Ishikawa (cell line): ENCODE data around the gene ABTB2.

ENCODE experiments used
- CEBPB ChIP-seq: IDR thresholded peaks from 2 replicates; pipeline ENCODE4 v1.6.1; 2012
- CREB1 ChIP-seq: IDR thresholded peaks from 2 replicates; pipeline ENCODE4 v1.6.1; 2012; ENCODE audit warnings: low read depth
- EGR1 ChIP-seq: IDR thresholded peaks from 2 replicates; pipeline ENCODE4 v1.6.1; 2012
- EP300 ChIP-seq: IDR thresholded peaks from 2 replicates; pipeline ENCODE4 v1.6.1; 2012; ENCODE audit warnings: borderline replicate concordance
- FOXM1 ChIP-seq: IDR thresholded peaks from 2 replicates; pipeline ENCODE4 v1.6.1; 2012; ENCODE audit warnings: low read depth, borderline replicate concordance
- NFIC ChIP-seq: IDR thresholded peaks from 2 replicates; pipeline ENCODE4 v1.6.1; 2012
- RAD21 ChIP-seq: IDR thresholded peaks from 2 replicates; pipeline ENCODE4 v1.6.1; 2012; ENCODE audit warnings: low read depth
- TAF1 ChIP-seq: IDR thresholded peaks from 2 replicates; pipeline ENCODE4 v1.6.1; 2012; ENCODE audit warnings: low read depth, mild to moderate bottlenecking
- TCF12 ChIP-seq: IDR thresholded peaks from 2 replicates; pipeline ENCODE4 v1.6.1; 2012; ENCODE audit warnings: low read depth
- TEAD4 ChIP-seq: IDR thresholded peaks from 2 replicates; pipeline ENCODE4 v1.6.1; 2012
- USF1 ChIP-seq: IDR thresholded peaks from 2 replicates; pipeline ENCODE4 v1.6.1; 2012
- YY1 ChIP-seq: IDR thresholded peaks from 2 replicates; pipeline ENCODE4 v1.6.1; 2012; ENCODE audit warnings: low read depth
- ZBTB7A ChIP-seq: IDR thresholded peaks from 2 replicates; pipeline ENCODE4 v1.6.1; 2012; ENCODE audit warnings: low read depth
- TF ChIP-seq, protein P1 (sequence below): IDR thresholded peaks from 2 replicates; pipeline ENCODE4 v1.6.1; 2012
- TF ChIP-seq, protein P2 (sequence below): IDR thresholded peaks from 2 replicates; pipeline ENCODE4 v1.6.1; 2012; ENCODE audit warnings: low read depth, mild to moderate bottlenecking

The ABTB2 gene

DNA sequence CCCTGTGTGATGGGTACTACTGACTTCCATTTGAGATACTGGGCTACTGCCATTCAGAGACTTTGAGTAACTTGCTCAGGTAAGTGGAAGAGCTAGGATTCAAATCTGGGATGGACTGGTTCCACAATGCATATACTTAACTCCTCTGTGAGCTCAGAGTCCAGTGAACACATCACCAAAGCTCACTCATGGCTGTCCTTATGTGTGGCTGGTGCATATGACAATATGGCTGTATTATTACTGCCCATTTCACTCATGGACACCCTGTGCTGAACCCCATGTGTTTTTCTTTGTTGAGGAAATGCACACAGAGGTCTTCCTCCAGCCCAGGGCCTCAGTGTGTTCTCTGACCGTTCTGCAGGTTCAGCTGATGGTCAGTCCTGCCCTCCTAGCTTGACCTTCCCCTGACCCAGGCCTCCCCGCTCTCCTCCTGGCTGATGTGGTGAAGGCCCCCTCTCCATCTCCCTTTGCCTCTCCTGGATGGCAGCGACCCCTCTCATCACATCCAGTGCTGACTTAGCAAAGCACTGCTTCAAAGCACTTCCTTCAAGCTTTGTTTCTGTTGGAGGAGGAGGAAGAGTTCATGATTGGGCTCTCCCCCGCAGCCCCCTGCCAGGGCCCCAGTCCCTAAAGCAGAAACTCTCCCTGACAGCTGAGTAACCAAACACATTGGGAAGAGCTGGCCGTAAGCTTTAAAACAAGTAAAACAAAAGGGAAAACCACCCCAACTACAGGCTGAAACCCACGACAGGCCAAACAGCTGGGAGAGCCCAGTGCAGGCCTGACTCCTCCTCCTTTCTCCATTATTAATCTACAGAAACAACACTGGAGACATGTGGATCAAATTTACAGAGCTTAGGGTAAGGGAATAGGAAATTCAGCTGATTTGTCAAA lies 151.2 kb downstream of the ABTB2 start:
- no peak for TF ChIP-seq CREB1
- no peak for TF ChIP-seq YY1
- TF ChIP-seq, protein P1, sequence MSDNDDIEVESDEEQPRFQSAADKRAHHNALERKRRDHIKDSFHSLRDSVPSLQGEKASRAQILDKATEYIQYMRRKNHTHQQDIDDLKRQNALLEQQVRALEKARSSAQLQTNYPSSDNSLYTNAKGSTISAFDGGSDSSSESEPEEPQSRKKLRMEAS: no peak
- TF ChIP-seq ZBTB7A: no peak
- no peak for TF ChIP-seq USF1
- TF ChIP-seq RAD21: no peak
- no peak for TF ChIP-seq NFIC
- TF ChIP-seq EP300: no peak
- TF ChIP-seq CEBPB: no peak
- no peak for TF ChIP-seq TAF1
- TF ChIP-seq FOXM1: no peak
- TF ChIP-seq EGR1: no peak
- TF ChIP-seq TCF12: no peak
- TF ChIP-seq, protein P2, sequence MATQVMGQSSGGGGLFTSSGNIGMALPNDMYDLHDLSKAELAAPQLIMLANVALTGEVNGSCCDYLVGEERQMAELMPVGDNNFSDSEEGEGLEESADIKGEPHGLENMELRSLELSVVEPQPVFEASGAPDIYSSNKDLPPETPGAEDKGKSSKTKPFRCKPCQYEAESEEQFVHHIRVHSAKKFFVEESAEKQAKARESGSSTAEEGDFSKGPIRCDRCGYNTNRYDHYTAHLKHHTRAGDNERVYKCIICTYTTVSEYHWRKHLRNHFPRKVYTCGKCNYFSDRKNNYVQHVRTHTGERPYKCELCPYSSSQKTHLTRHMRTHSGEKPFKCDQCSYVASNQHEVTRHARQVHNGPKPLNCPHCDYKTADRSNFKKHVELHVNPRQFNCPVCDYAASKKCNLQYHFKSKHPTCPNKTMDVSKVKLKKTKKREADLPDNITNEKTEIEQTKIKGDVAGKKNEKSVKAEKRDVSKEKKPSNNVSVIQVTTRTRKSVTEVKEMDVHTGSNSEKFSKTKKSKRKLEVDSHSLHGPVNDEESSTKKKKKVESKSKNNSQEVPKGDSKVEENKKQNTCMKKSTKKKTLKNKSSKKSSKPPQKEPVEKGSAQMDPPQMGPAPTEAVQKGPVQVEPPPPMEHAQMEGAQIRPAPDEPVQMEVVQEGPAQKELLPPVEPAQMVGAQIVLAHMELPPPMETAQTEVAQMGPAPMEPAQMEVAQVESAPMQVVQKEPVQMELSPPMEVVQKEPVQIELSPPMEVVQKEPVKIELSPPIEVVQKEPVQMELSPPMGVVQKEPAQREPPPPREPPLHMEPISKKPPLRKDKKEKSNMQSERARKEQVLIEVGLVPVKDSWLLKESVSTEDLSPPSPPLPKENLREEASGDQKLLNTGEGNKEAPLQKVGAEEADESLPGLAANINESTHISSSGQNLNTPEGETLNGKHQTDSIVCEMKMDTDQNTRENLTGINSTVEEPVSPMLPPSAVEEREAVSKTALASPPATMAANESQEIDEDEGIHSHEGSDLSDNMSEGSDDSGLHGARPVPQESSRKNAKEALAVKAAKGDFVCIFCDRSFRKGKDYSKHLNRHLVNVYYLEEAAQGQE: no peak
- no peak for TF ChIP-seq TEAD4

DNA sequence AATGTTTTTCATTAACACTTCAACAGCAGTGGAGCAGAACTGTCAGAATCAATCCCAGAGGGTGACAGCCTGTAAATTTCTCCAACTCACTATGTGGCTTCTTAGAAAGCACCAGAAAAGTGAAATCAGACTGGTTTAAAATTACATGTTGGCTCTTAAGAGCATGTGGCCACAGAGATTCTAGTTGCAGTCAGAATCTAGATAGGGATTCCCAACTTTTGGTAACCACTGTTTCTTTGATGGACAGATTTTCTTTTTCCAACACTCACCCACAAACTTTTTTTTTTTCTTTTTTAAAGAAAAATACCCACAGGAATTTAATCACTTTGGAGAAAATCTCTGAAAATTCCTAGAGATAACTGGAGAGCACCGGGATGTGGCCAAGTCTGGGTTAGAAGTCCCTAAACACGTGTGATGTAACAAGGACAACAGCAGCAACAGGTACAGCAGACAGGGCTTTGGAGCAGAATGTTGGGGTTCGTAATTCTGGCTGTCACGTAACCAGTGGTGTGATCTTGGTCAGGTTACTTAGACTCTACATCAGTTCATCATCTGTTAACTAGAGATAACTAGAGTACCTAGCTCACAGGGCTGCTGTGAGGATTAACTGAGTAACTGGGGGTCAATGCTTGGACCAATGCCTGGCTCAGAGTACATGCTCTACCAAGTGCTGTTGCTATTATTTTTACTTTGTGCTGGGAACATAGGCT lies 152.3 kb downstream of the ABTB2 start:
- no peak for TF ChIP-seq RAD21
- no peak for TF ChIP-seq TCF12
- TF ChIP-seq USF1: no peak
- TF ChIP-seq EGR1: no peak
- no peak for TF ChIP-seq ZBTB7A
- TF ChIP-seq CEBPB: no peak
- no peak for TF ChIP-seq CREB1
- no peak for TF ChIP-seq TEAD4
- no peak for TF ChIP-seq YY1
- TF ChIP-seq TAF1: no peak
- no peak for TF ChIP-seq FOXM1
- TF ChIP-seq EP300: no peak
- TF ChIP-seq NFIC: no peak
- TF ChIP-seq, protein P1: no peak
- TF ChIP-seq, protein P2: no peak

DNA sequence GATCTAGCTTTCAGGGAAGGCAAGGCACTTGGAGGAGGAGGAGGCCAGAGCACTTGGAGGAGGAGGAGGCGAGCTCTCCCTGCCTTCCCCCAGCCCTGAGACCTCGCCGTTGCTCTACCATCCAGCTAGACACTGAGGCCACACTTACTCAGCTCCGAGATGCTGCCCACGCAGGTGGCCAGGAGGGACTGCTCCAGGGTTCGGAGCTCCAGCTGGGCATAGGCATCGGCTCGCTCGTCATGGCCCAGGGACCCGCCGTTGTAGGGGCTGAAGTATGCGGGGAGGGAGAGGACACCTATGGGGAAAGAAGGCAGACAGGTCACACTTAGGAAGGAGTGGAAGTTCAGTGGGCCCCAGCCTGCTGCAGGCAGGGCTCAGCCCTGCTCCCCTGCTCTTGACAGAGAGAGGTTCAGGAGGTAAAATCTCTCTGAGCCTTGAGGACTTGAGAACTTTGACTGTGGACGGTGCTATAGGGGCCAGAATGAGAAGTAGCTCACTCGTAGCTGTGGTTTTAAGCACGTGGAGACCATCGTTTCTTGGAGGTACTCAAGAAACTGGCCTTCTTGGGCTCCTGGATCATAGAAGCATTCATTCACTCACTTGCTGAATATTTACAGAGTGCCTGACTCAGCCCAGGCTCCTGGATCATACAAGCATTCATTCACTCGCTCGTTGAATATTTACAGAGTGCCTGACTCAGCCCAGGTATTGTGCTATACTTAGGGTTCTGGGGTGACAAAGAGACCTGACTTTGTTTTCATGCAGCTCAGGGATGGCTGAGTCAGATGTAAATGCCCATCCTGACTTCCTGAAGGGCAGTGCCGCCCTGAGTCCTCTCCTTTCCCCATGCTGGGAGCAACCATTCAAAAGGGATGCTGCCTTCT lies 153.2 kb downstream of the ABTB2 start:
- TF ChIP-seq, protein P1: no peak
- TF ChIP-seq TCF12 (no peak), RAD21 (no peak), ZBTB7A (no peak), USF1 (no peak), TEAD4 (no peak), FOXM1 (no peak)
- TF ChIP-seq, protein P2: no peak
